ENCODE measurements around the gene ARHGAP15.
A peak's percentile ranks its signal among the peaks of the same experiment; 100 is the strongest.

The ARHGAP15 gene

GRCh38 chr2:143176606-143177005 is 47.4 kb downstream of the ARHGAP15 start:
- peak in 2 of 5 experiments; percentile 13 to 61 for DNase-seq

DNA sequence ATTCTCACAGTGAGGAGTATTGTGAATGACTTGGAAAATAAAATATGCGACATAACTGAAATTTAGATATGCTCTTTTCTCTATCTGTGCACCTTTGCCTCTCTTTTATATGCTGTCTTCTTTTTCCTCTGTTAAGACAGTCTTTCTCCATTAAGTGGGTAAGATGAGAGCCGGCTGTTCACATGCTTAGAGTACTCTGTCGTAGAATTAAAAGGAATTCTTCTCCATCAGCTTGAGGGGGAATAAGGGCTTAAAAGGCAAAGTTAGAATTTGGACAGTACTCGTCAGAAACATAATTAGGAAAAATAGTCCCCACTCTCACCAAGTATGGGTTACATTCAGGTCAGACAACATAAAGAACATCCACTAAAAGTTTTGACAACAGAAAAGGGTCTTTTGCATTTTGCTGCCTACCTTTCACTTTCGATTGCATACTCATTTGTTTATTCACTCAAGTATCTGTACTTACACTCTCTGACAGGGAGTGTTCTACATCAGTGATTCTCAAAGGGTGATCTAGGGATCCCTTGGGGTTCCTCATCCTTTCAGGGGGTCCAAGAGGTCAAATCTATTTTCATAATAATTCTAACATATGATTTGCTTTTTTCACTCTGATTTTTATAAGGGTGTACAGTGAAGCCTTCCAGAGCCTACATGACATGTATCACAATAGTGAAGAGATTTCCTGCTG is 48.0 kb downstream of the ARHGAP15 start:
- peak in 2 of 5 experiments; percentile 11 to 52 for DNase-seq

DNA sequence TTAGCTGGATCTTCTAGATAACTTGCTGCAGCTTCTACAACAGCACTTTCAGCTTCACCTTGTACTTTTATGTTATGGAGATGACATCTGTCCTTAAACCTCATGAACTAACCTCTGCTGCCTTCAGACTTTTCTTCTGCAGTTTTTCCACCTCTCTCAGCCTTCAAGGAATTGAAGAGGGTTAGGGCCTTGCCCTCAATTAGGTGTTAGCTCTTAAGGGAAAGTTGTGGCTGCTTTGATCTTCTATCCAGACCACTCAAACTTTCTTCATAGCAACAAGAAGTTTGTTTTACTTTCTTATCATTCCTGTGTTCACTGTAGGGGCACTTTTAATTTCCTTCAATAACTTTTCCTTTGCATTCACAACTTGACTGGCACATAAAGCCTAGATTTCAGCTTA is 52.3 kb downstream of the ARHGAP15 start:
- DNase-seq, result no peak

GRCh38 chr2:143182649-143183048 is 53.4 kb downstream of the ARHGAP15 start:
- no peak for DNase-seq

- peak in 1 of 5 experiments; percentile 37 for DNase-seq
Measured at GRCh38 chr2:143183804-143184463, 54.7 kb downstream of the ARHGAP15 start.

DNA sequence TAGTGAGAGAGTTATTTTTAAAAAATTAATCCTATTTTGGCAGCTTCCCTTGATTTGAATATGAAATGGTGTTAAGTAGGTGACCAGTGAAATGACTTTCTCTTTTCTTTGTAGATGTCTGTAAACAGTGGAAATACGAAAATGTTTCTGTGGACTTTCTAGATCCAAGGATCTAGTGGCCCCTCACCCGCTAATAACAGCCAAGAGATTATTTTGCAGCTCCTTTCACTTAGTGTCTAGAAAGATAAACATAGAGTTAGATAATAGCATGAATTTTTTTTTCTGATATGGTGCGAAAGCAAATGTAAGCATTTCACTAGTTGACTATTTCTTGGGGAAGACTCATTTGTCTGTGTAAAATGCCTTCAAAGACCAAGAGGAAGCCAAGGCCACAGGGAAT is 57.7 kb downstream of the ARHGAP15 start:
- no peak for DNase-seq

- no peak for DNase-seq
Measured at GRCh38 chr2:143190431-143190830, 61.2 kb downstream of the ARHGAP15 start.

DNA sequence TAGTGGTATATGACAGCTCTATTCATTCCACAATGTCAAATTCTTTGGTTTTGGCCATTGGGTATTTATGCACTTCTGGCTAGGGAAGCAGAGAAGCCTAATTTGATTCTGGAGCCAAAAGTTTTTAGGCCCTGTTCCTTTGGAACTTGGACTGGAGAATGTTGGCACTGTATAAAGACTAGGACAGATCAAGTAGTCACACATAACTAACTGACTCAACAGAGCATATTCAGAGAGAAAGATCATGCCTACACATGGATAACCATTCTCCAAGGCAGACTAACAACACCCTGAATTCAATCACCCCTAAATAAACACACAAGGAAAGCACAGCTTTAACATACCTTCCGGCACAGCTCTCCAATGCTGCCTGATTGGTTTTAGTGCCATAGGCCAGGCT is 62.9 kb downstream of the ARHGAP15 start:
- no peak for DNase-seq

DNA sequence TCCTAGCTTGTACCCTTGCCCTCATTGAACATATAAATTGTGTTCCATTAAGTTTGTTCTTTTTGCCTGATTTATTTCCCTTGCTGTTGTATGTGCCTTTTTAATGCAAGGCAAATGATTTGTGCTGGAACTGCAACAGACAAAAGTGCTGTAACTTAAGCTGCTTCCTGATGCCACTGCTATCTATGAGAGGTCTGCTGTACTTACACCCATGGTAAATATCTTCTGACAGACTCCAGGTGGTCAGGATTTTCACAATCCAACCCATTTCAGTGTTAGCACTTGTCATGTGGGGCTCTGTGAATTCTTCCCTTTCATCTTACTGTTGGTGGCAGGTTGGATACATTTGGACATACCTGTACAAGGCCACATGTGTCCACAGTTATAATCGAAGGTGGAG is 63.5 kb downstream of the ARHGAP15 start:
- no peak for DNase-seq

DNA sequence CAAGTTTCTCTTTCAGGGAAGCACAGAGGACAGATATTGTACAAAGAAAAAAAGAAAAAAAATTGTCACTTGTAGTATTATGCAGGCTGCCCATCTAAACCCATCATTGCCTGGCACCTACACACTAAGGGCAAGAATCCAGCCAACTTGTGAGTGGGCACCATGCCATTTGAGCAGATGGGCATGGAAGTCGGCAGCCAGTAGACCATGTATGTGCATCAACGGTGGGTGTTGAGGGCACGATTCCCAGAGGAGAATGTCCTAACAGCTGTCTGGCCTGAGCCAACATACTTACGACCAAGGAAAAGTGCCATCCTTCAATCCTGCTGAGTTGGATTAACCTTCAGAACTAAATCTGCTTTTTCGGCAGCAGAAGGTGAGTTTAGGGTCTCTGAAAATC is 63.9 kb downstream of the ARHGAP15 start:
- DNase-seq, result no peak

DNA sequence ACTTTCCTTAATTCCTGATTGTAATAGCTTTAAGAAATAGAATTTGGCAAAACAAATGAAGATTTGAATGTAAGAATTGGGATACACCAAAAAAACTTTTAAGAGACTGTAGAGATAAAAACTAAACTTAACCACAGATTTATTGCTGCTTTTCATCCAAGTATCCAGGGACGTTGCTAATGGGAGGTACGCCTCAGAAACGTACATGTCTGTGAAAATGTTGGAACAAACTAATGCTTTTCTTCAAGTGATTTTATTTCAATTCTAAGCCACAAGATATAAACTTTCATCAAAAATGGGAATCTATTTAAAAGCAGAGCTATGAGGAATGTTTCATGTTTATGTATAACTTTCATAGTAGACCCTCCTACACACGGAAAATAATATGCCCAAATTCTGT is 66.3 kb downstream of the ARHGAP15 start:
- no peak for DNase-seq

- peak in 1 of 5 experiments; percentile 9 for DNase-seq
Measured at GRCh38 chr2:143204062-143204461, 74.8 kb downstream of the ARHGAP15 start.

GRCh38 chr2:143205106-143205764 is 76.0 kb downstream of the ARHGAP15 start:
- peak in 2 of 5 experiments; percentile 31 to 80 for DNase-seq

- DNase-seq, result no peak
Measured at GRCh38 chr2:143209570-143210445, 80.6 kb downstream of the ARHGAP15 start.

- no peak for DNase-seq
Measured at GRCh38 chr2:143210446-143210819, 81.2 kb downstream of the ARHGAP15 start.

DNA sequence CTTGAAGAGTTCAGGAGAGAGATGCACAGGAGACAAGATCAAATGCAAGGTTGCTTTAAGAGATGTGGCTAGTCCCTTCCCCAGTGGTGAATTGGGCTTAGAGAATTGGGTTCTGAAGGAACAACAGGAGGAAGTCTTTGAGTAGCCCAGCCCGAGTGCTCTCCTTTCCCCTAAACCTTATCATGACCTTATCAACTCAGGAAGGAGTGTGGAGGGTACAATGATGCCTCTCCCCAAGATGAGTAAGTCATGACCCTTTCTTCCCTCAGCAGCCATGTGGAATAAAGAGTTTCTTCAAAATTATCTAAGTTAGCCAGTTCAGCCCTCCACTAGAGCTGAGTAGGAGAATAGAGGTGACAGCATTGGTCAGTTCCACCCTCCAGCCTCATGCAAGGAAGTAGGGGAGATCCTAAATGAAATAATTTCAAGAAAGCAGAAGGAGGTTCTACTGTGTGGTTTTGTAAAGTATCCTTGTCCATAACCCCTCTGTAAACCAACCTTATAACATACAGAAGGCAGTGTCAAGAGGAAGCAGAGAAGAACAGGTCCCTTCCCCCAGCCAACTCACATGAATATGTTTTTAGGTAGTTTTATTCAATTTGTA is 88.4 kb downstream of the ARHGAP15 start:
- DNase-seq, result no peak

GRCh38 chr2:143218621-143219020 is 89.4 kb downstream of the ARHGAP15 start:
- DNase-seq, result no peak

GRCh38 chr2:143219266-143219665 is 90.0 kb downstream of the ARHGAP15 start:
- no peak for DNase-seq

DNA sequence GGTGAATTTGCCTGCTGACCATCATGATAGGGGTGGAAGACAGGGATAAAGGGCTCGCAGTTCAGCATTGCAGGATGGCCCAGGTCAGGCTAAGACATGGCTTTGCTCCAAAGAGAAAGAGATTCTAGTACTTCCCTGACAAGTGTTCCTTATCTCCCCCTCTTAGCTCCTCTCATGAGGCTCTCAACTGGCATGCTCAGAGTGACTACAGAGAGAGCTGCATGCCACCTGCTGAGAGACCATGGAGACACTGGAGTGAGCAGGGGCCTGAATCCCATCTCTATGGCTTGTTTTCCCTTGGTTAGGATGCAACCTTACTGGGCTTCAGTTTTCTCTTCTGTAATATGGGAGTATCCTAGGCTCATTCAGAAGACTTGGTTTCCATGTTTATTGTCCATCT is 94.3 kb downstream of the ARHGAP15 start:
- no peak for DNase-seq

DNA sequence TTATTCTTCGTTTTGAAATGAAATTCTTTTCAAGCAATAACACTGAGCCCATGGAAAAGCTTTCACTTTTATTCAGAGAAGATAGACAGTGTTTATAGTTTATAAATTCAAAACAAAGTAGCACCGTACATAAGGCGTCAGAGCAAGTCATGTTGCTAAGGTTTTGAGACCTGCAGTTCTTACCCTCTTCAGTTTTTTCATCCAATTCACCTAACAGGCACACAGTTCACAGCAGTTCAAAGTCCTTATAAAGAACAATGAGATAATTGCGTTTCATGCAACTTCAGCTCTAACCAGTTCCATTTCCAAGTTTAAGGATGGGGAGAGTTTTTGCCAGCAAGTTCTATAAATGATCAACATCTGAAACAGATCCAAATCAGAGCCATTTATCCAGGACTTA is 96.7 kb downstream of the ARHGAP15 start:
- DNase-seq, result no peak

DNA sequence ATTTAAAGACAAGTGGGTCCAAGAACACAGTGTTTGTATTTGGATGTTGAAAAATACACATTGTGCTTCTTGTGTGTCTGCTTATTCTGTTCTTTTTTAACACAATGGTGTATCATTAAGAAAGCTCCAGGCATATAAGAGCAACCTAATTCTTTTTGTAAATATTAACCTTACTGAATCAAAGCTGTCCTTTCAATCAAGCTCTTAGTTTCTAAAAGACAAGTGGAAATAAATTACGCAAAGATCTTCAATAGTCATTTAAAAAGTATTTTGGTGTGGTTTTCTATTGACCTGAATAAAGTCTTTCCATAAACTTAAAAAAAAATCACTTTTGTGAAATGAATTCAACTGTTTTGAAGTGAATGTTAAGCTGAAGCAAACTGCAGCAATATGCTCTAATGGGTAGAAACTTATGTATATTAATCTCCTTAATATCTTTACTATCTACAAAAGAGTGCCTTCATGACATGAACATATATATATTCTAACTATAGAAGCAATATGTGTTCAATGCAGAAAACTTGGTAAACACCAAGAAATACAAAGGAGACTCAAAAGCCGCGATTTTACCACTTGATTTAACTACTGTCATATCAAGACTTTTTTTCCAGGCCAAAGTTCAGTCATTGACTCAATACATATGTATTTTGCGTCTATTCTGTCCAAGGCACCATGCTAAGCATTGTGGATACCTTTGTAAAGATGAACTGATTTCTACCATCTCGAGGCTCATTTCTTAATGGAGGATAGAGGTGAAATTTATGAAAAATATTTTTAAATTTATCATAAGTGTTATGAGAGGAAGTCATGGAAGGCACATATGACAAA is 97.7 kb downstream of the ARHGAP15 start:
- DNase-seq, result peak in 1 of 5 experiments; percentile 57

DNA sequence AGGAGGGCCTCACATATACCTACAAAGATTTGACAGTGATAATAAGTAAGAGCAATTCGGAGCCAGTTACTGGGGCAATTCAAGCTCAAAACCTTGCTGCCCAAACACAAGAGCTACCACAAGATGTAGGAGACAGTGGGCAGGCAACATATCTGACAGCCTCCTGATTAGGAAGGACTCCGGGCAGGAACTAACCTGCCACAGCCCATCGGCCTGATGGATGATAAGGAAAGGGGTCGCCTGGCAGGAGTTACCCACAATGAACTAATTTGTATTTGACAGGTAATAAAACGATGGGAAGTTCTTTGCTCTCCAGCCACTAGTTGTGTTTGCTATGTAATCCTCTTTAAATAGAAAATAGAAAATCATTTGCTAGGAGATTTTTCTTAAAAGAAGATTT is 100.2 kb downstream of the ARHGAP15 start:
- no peak for DNase-seq
